ENCODE data around the gene ADGRE3.
"Not testable (repeated sequence)": the region's sequence is repeated elsewhere in the genome, so short reads cannot be mapped to it uniquely, and the experiment has no call there.

DNA sequence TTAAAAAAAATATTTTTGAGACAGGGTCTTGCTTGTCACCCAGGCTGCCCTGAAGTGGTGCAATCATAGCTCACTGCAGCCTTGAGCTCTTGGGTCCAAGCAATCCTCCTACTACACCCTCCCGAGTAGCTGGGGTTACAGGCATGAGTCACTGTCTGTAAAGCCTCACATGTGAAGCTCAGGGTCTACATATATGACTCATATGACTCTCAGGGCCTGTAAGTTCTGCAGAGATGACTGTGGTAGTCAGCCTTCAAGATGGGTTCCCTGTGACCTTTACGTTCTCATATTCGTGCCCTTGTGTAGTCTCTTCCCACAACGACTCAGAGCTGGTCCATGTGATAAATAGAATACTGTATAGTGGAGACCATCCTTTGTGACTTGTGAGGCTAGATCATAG is 85.2 kb downstream of the ADGRE3 start:
- TF ChIP-seq, protein P1, sequence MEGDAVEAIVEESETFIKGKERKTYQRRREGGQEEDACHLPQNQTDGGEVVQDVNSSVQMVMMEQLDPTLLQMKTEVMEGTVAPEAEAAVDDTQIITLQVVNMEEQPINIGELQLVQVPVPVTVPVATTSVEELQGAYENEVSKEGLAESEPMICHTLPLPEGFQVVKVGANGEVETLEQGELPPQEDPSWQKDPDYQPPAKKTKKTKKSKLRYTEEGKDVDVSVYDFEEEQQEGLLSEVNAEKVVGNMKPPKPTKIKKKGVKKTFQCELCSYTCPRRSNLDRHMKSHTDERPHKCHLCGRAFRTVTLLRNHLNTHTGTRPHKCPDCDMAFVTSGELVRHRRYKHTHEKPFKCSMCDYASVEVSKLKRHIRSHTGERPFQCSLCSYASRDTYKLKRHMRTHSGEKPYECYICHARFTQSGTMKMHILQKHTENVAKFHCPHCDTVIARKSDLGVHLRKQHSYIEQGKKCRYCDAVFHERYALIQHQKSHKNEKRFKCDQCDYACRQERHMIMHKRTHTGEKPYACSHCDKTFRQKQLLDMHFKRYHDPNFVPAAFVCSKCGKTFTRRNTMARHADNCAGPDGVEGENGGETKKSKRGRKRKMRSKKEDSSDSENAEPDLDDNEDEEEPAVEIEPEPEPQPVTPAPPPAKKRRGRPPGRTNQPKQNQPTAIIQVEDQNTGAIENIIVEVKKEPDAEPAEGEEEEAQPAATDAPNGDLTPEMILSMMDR (IDR thresholded peaks at IDR 0.05): not testable (repeated sequence)
- not testable (repeated sequence) for TF ChIP-seq POLR2AphosphoS5 (IDR thresholded peaks at IDR 0.05)
